Measurements from ENCODE around the gene NDUFA12.

The NDUFA12 gene

GRCh38 chr12:94961256-94961824 is 42.2 kb downstream of the NDUFA12 start:
- no peak for DNase-seq (ENCODE audit: low spot score)
- TF ChIP-seq CTCF (IDR thresholded peaks at IDR 0.05), result no peak
- H3K27ac ChIP-seq, result no peak overlapping the region
- H3K4me3 ChIP-seq, result no peak overlapping the region

- DNase-seq (ENCODE audit: low spot score), result no peak
- TF ChIP-seq CTCF (IDR thresholded peaks at IDR 0.05), result no peak
- Histone ChIP-seq H3K27ac (no peak overlapping the region), H3K4me3 (no peak overlapping the region)
These were observed 46.5 kb downstream of the NDUFA12 start for GRCh38 chr12:94957006-94957405.

- no peak overlapping the region for H3K27ac ChIP-seq
- no peak for TF ChIP-seq CTCF (IDR thresholded peaks at IDR 0.05)
- H3K4me3 ChIP-seq, result no peak overlapping the region
- DNase-seq (ENCODE audit: low spot score), result no peak
These were observed 48.4 kb downstream of the NDUFA12 start for GRCh38 chr12:94954948-94955592.

- TF ChIP-seq CTCF (IDR thresholded peaks at IDR 0.05), result no peak
- Histone ChIP-seq H3K27ac (no peak overlapping the region), H3K4me3 (no peak overlapping the region)
- no peak for DNase-seq (ENCODE audit: low spot score)
These were observed 49.3 kb downstream of the NDUFA12 start for GRCh38 chr12:94954029-94954685.

- no peak for DNase-seq (ENCODE audit: low spot score)
- no peak overlapping the region for H3K4me3 ChIP-seq
- no peak overlapping the region for H3K27ac ChIP-seq
- no peak for TF ChIP-seq CTCF (IDR thresholded peaks at IDR 0.05)
These were observed 51.2 kb downstream of the NDUFA12 start for GRCh38 chr12:94952325-94952724.

- TF ChIP-seq CTCF (IDR thresholded peaks at IDR 0.05), result no peak
- H3K4me3 ChIP-seq, result no peak overlapping the region
- no peak overlapping the region for H3K27ac ChIP-seq
- no peak for DNase-seq (ENCODE audit: low spot score)
These were observed 52.2 kb downstream of the NDUFA12 start for GRCh38 chr12:94951071-94951934.
